CD14-positive monocyte (primary cell): Measurements from ENCODE around the gene SLC3A2. TPM values are rescaled to one million over a fixed set of nuclear protein-coding genes. Genes with fewer than 3 reads are reported as not detected.

Experiments
- DNase-seq, 3 donors: peaks; one replicate each; pipeline ENCODE4 v3.0.0-alpha.2; 2011 to 2022
- H2AFZ ChIP-seq: 2 replicates; pipeline ENCODE4 v1.6.0; 2012; ENCODE audit warnings: mild to moderate bottlenecking, low read depth, low read length, inconsistent platforms; ENCODE audit not compliant: insufficient read depth, poor library complexity, severe bottlenecking
- H3K27ac ChIP-seq, 2 donors: 1 replicate in 1 of 2; 2 replicates in 1 of 2; pipeline ENCODE4 v1.5.1; 2012 to 2013; ENCODE audit warnings: low read length in 2 of 2, control low read depth in 1 of 2, inconsistent platforms in 1 of 2, low read depth in 1 of 2, mild to moderate bottlenecking in 1 of 2
- H3K27me3 ChIP-seq, 2 donors: one replicate each; pipeline versions ENCODE4 v1.6.0 to v1.6.1; 2011 to 2013; ENCODE audit warnings: low read length in 2 of 2; ENCODE audit not compliant: control insufficient read depth in 2 of 2, insufficient read depth in 2 of 2
- H3K36me3 ChIP-seq, 2 donors: replicated peaks in 1 of 2; 1 replicate in 1 of 2; 2 replicates in 1 of 2; pipeline versions ENCODE4 v1.5.1 to v1.6.1; 2012 to 2013; ENCODE audit warnings: low read length in 2 of 2, control low read depth in 1 of 2, inconsistent platforms in 1 of 2, mild to moderate bottlenecking in 1 of 2; ENCODE audit not compliant: insufficient read depth in 2 of 2, control insufficient read depth in 1 of 2
- H3K4me1 ChIP-seq, 2 donors: 1 replicate in 1 of 2; 2 replicates in 1 of 2; pipeline versions ENCODE4 v1.5.1 to v1.6.1; 2012 to 2013; ENCODE audit warnings: low read length in 2 of 2, control low read depth in 1 of 2, inconsistent platforms in 1 of 2, mild to moderate bottlenecking in 1 of 2, moderate library complexity in 1 of 2; ENCODE audit not compliant: insufficient read depth in 2 of 2, control insufficient read depth in 1 of 2
- H3K4me2 ChIP-seq: replicated peaks from 2 replicates; pipeline ENCODE3; 2012; ENCODE audit warnings: low read length, moderate library complexity, mild to moderate bottlenecking; ENCODE audit not compliant: poor library complexity, severe bottlenecking; ENCODE audit errors: extremely low read depth
- H3K4me3 ChIP-seq, 3 experiments: fragments of 200-600 bp in 1 of 3; sonication (generic) in 1 of 3; replicated peaks in 1 of 3; 1 replicate in 2 of 3; 2 replicates in 1 of 3; pipeline ENCODE4 v1.5.1; 2011 to 2013; ENCODE audit warnings: low read length in 3 of 3, mild to moderate bottlenecking in 3 of 3, control low read depth in 2 of 3, low read depth in 2 of 3, inconsistent platforms in 1 of 3, moderate library complexity in 1 of 3
- H3K79me2 ChIP-seq: 2 replicates; pipeline ENCODE4 v1.6.0; 2012; ENCODE audit warnings: mild to moderate bottlenecking, control low read depth, inconsistent platforms, low read length, moderate library complexity; ENCODE audit not compliant: insufficient read depth
- H3K9ac ChIP-seq: 2 replicates; pipeline ENCODE4 v1.6.0; 2017; ENCODE audit warnings: low read length, mild to moderate bottlenecking; ENCODE audit not compliant: insufficient read depth, poor library complexity, severe bottlenecking
- H3K9me3 ChIP-seq, 2 donors: replicated peaks in 1 of 2; 1 replicate in 1 of 2; 2 replicates in 1 of 2; pipeline versions ENCODE4 v1.5.1 to v1.6.1; 2012 to 2013; ENCODE audit warnings: low read length in 2 of 2, control low read depth in 1 of 2; ENCODE audit not compliant: control insufficient read depth in 1 of 2, insufficient read depth in 1 of 2
- H4K20me1 ChIP-seq: 2 replicates; pipeline ENCODE4 v1.6.0; 2012; ENCODE audit warnings: mild to moderate bottlenecking, low read length, control low read depth, moderate library complexity; ENCODE audit not compliant: insufficient read depth
- H3K27ac Mint-ChIP-seq, 7 donors: one replicate each; pipeline ENCODE4 v1.8.0; 2020; ENCODE audit warnings: mild to moderate bottlenecking in 7 of 7, mixed read lengths in 7 of 7, moderate library complexity in 6 of 7, inconsistent platforms in 2 of 7
- H3K27me3 Mint-ChIP-seq, 3 donors: one replicate each; pipeline ENCODE4 v1.8.0; 2021 to 2022; ENCODE audit warnings: low read depth in 3 of 3, mild to moderate bottlenecking in 3 of 3, mixed read lengths in 3 of 3, moderate library complexity in 3 of 3, inconsistent platforms in 1 of 3
- H3K36me3 Mint-ChIP-seq, 2 donors: one replicate each; pipeline ENCODE4 v1.8.0; 2020; ENCODE audit warnings: mixed read lengths in 2 of 2, inconsistent platforms in 1 of 2, mild to moderate bottlenecking in 1 of 2
- H3K4me1 Mint-ChIP-seq: one replicate; pipeline ENCODE4 v1.8.0; 2020; ENCODE audit warnings: mild to moderate bottlenecking, mixed read lengths
- H3K4me3 Mint-ChIP-seq, 2 donors: one replicate each; pipeline ENCODE4 v1.8.0; 2020; ENCODE audit warnings: mild to moderate bottlenecking in 2 of 2, mixed read lengths in 2 of 2, moderate library complexity in 1 of 2
- H3K9me3 Mint-ChIP-seq, 7 donors: one replicate each; pipeline ENCODE4 v1.8.0; 2020 to 2022; ENCODE audit warnings: mixed read lengths in 7 of 7, mild to moderate bottlenecking in 6 of 7, moderate library complexity in 6 of 7, inconsistent platforms in 2 of 7
- CTCF ChIP-seq: fragments of 200-600 bp; IDR thresholded peaks from one replicate; pipeline ENCODE4 v1.8.0; 2022; ENCODE audit warnings: antibody characterized with exemption, mild to moderate bottlenecking
- WGBS: methylation state at CpG from one replicate; pipeline ENCODE4 v1.1.5; 2013; ENCODE audit warnings: missing lambda C conversion rate; ENCODE audit not compliant: insufficient coverage; 5-methylcytosine and 5-hydroxymethylcytosine counted together
- intact Hi-C, 2 donors: fragments of 100-400 bp; cut with micrococcal nuclease; formaldehyde crosslinking; loops; one replicate each; pipeline versions ENCODE4 v1.15.0 to v1.15.1; 2023
- polyA plus RNA-seq, 3 donors: library from polyadenylated mRNA; depleted of rRNA in 1 of 3; unstranded in 2 of 3; stranded (reverse) in 1 of 3; fragments of 300-500 nt in 2 of 3; fragments of >200 nt in 1 of 3; fragmentation: Illumina TruSeq in 2 of 3; gene quantifications; 1 replicate in 2 of 3; 2 replicates in 1 of 3; pipeline ENCODE4 v1.2.3, GENCODE V29; 2012 to 2021

The SLC3A2 gene
- polyA plus RNA-seq, 3 donors: 156 to 231 (median 189) TPM

DNA sequence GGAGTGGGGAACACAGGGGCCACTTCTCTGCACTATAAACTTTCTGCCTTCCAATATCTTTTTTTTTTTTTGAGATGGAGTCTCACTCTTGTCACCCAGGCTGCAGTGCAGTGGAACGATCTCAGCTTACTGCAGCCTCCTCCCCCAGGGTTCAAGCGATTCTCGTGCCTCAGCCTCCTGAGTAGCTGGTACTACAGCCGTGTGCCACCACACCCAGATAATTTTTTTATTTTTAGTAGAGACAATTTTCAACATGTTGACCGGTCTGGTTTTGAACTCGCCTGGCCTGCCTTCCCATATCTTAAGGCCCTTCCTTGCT, 1.7 kb downstream of the SLC3A2 start:
- Histone ChIP-seq H4K20me1 (peaks cover 51% of the 10 kb centered on the region), H3K79me2 (peaks cover 65% of the 10 kb centered on the region), H3K9ac (peak overlapping the region; percentile 99), H3K9me3 (no peaks in the 10 kb centered on the region), H3K4me1 (peaks cover 31 to 41% of the 10 kb centered on the region in 2 donors), H2AFZ (no peak overlapping the region), H3K4me3 (peak overlapping the region; percentile 93 to 97 (median 95)), H3K27ac (peak overlapping the region; percentile 100), H3K4me2 (peak overlapping the region; percentile 92), H3K36me3 (peaks cover 47 to 49% of the 10 kb centered on the region in 2 donors), H3K27me3 (no peaks in the 10 kb centered on the region)
- H3K27me3 Mint-ChIP-seq: peaks cover 0 to 4% (median 3%) of the 10 kb centered on the region in 3 donors
- peaks cover 50 to 53% of the 10 kb centered on the region in 2 donors for H3K36me3 Mint-ChIP-seq
- H3K4me1 Mint-ChIP-seq: peaks cover 37% of the 10 kb centered on the region
- DNase-seq: no peak
- H3K9me3 Mint-ChIP-seq: peaks cover 0 to 3% (median 0%) of the 10 kb centered on the region in 7 donors
- 70% methylated on average over 2 of the region's 6 CpGs for WGBS
- H3K27ac Mint-ChIP-seq: peak overlapping the region; percentile 98 to 100 (median 99)
- no peak for TF ChIP-seq CTCF
- H3K4me3 Mint-ChIP-seq: peak overlapping the region; percentile 100
- intact Hi-C loops: no loop called here

- Histone ChIP-seq H3K9ac (peak overlapping the region; percentile 99), H3K4me3 (peak overlapping the region; percentile 93 to 97 (median 95)), H2AFZ (no peak overlapping the region), H3K79me2 (peaks cover 65% of the 10 kb centered on the region), H3K36me3 (peaks cover 52 to 54% of the 10 kb centered on the region in 2 donors), H3K4me1 (peaks cover 31 to 41% of the 10 kb centered on the region in 2 donors), H3K4me2 (peak overlapping the region; percentile 92), H3K9me3 (no peaks in the 10 kb centered on the region), H3K27me3 (no peaks in the 10 kb centered on the region), H3K27ac (peak overlapping the region; percentile 100), H4K20me1 (peaks cover 57% of the 10 kb centered on the region)
- no CpG with 5 or more reads among the region's 5 CpGs for WGBS
- H3K4me1 Mint-ChIP-seq: peaks cover 37% of the 10 kb centered on the region
- no peak for TF ChIP-seq CTCF
- H3K27ac Mint-ChIP-seq: peak overlapping the region; percentile 98 to 100 (median 99)
- intact Hi-C loops: no loop called here
- H3K9me3 Mint-ChIP-seq: peaks cover 0 to 3% (median 0%) of the 10 kb centered on the region in 7 donors
- H3K4me3 Mint-ChIP-seq: peak overlapping the region; percentile 100
- peaks cover 55 to 59% of the 10 kb centered on the region in 2 donors for H3K36me3 Mint-ChIP-seq
- peaks cover 0 to 4% (median 3%) of the 10 kb centered on the region in 3 donors for H3K27me3 Mint-ChIP-seq
- peak; percentile 53 to 80 (median 74) for DNase-seq
Measured at GRCh38 chr11:62882788-62883501, 2.2 kb downstream of the SLC3A2 start.
